ENCODE measurements around the gene SIL1.
"Not testable (repeated sequence)": the region's sequence is repeated elsewhere in the genome, so short reads cannot be mapped to it uniquely, and the experiment has no call there.

DNA sequence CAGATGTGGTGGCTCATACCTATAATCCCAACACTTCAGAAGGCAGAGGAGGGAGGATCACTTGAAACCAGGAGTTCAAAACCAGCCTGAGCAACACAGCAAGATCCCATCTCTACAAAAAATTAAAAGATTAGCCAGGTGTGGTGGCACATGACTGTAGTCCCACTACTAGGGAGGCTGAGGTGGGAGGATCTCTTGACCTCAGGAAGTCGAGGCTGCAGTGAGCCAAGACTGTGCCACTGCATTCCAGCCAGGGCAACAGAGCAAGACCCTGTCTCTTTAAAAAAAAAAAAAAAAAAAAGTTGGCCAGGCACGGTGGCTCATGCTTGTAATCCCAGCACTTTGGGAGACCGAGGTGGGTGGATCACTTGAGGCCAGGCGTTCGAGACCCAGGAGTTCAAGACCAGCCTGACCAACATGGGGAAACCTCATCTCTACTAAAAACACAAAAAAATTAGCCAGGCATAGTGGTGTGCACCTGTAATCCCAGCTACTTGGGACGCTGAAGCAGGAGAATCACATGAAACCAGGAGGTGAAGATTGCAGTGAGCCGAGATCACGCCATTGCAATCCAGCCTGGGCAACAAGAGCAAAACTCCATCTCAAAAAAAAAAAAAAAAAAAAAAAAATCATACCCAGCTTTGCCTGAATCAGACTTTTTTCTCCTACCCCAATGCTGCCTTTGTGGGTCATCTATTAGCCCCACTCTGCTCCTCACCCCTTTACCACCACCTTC lies 18.2 kb downstream of the SIL1 start:
- TF ChIP-seq, protein P1, sequence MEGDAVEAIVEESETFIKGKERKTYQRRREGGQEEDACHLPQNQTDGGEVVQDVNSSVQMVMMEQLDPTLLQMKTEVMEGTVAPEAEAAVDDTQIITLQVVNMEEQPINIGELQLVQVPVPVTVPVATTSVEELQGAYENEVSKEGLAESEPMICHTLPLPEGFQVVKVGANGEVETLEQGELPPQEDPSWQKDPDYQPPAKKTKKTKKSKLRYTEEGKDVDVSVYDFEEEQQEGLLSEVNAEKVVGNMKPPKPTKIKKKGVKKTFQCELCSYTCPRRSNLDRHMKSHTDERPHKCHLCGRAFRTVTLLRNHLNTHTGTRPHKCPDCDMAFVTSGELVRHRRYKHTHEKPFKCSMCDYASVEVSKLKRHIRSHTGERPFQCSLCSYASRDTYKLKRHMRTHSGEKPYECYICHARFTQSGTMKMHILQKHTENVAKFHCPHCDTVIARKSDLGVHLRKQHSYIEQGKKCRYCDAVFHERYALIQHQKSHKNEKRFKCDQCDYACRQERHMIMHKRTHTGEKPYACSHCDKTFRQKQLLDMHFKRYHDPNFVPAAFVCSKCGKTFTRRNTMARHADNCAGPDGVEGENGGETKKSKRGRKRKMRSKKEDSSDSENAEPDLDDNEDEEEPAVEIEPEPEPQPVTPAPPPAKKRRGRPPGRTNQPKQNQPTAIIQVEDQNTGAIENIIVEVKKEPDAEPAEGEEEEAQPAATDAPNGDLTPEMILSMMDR (IDR thresholded peaks at IDR 0.05): not testable (repeated sequence)
- not testable (repeated sequence) for TF ChIP-seq POLR2AphosphoS5 (IDR thresholded peaks at IDR 0.05)
